H9 (cell line): ENCODE results near the gene TSPAN1. TPM values are rescaled to one million over a fixed set of nuclear protein-coding genes. Genes with fewer than 3 reads are reported as not detected.

Source experiments
- DNase-seq: peaks from one replicate; pipeline ENCODE4 v3.0.0-alpha.2; 2017
- H2AFZ ChIP-seq: one replicate; pipeline ENCODE4 v1.6.1; 2013; ENCODE audit warnings: mild to moderate bottlenecking, low read length, control low read depth, moderate library complexity
- H2AK5ac ChIP-seq: 2 replicates; pipeline ENCODE4 v1.6.1; 2013; ENCODE audit warnings: low read length, control low read depth, mixed read lengths; ENCODE audit not compliant: insufficient read length
- H2BK120ac ChIP-seq: one replicate; pipeline ENCODE4 v1.6.1; 2013; ENCODE audit warnings: low read depth, mild to moderate bottlenecking, low read length, control low read depth, inconsistent platforms; ENCODE audit not compliant: poor library complexity, severe bottlenecking
- H2BK12ac ChIP-seq: 2 replicates; pipeline ENCODE4 v1.6.1; 2013; ENCODE audit warnings: low read length, control low read depth, mixed read lengths, low read depth; ENCODE audit not compliant: insufficient read length
- H2BK15ac ChIP-seq: 2 replicates; pipeline ENCODE4 v1.6.1; 2013; ENCODE audit warnings: low read depth, low read length, control low read depth
- H2BK20ac ChIP-seq: one replicate; pipeline ENCODE4 v1.6.1; 2013; ENCODE audit warnings: low read depth, mild to moderate bottlenecking, low read length, control low read depth, inconsistent platforms; ENCODE audit not compliant: poor library complexity, severe bottlenecking
- H2BK5ac ChIP-seq: 2 replicates; pipeline ENCODE4 v1.6.1; 2013; ENCODE audit warnings: low read length, control low read depth, mixed read lengths; ENCODE audit not compliant: insufficient read length
- H3K14ac ChIP-seq: 2 replicates; pipeline ENCODE4 v1.6.1; 2013; ENCODE audit warnings: low read length, control low read depth; ENCODE audit not compliant: insufficient read depth
- H3K18ac ChIP-seq: 2 replicates; pipeline ENCODE4 v1.6.1; 2013; ENCODE audit warnings: low read depth, mild to moderate bottlenecking, mixed read lengths, low read length, control low read depth; ENCODE audit not compliant: insufficient read length
- H3K23ac ChIP-seq: 2 replicates; pipeline ENCODE4 v1.6.1; 2013; ENCODE audit warnings: low read length, control low read depth, mixed read lengths, low read depth; ENCODE audit not compliant: insufficient read length
- H3K23me2 ChIP-seq: 2 replicates; pipeline ENCODE4 v1.6.1; 2013; ENCODE audit warnings: low read depth, mild to moderate bottlenecking, mixed read lengths, low read length, control low read depth; ENCODE audit not compliant: insufficient read length, poor library complexity, severe bottlenecking
- H3K27ac ChIP-seq: 2 replicates; pipeline ENCODE4 v1.5.1; 2013; ENCODE audit warnings: low read length, control low read depth, mixed read lengths, low read depth; ENCODE audit not compliant: insufficient read length
- H3K27me3 ChIP-seq: 2 replicates; pipeline ENCODE4 v1.6.1; 2013; ENCODE audit warnings: low read length, control low read depth, inconsistent platforms; ENCODE audit not compliant: insufficient read depth
- H3K4ac ChIP-seq: 2 replicates; pipeline ENCODE4 v1.6.1; 2013; ENCODE audit warnings: low read depth, mild to moderate bottlenecking, control low read depth, inconsistent platforms, low read length, moderate library complexity
- H3K4me1 ChIP-seq: 2 replicates; pipeline ENCODE4 v1.6.1; 2013; ENCODE audit warnings: low read length, control low read depth, inconsistent platforms; ENCODE audit not compliant: insufficient read depth
- H3K4me2 ChIP-seq: 2 replicates; pipeline ENCODE4 v1.6.1; 2013; ENCODE audit warnings: low read length, control low read depth, mixed read lengths; ENCODE audit not compliant: insufficient read length, insufficient read depth
- H3K56ac ChIP-seq: 2 replicates; pipeline ENCODE4 v1.6.1; 2013; ENCODE audit warnings: low read depth, mild to moderate bottlenecking, mixed read lengths, low read length, control low read depth; ENCODE audit not compliant: insufficient read length
- H3K79me1 ChIP-seq: 2 replicates; pipeline ENCODE4 v1.6.1; 2013; ENCODE audit warnings: low read depth, mild to moderate bottlenecking, moderate library complexity, low read length, control low read depth, inconsistent platforms; ENCODE audit not compliant: insufficient read depth, poor library complexity, severe bottlenecking
- H3K79me2 ChIP-seq: 2 replicates; pipeline ENCODE4 v1.6.1; 2013; ENCODE audit warnings: low read length, control low read depth, inconsistent platforms; ENCODE audit not compliant: insufficient read depth
- H3K9ac ChIP-seq: 2 replicates; pipeline ENCODE4 v1.6.1; 2013; ENCODE audit warnings: low read length, control low read depth, mixed read lengths; ENCODE audit not compliant: insufficient read length; ENCODE audit errors: extremely low read depth
- H3K9me3 ChIP-seq: one replicate; pipeline ENCODE4 v1.6.1; 2013; ENCODE audit warnings: low read depth, low read length, inconsistent platforms; ENCODE audit not compliant: control insufficient read depth
- H3T11ph ChIP-seq: one replicate; pipeline ENCODE4 v1.6.1; 2013; ENCODE audit warnings: mild to moderate bottlenecking, low read length, control low read depth, inconsistent platforms
- H4K20me1 ChIP-seq: one replicate; pipeline ENCODE4 v1.6.1; 2013; ENCODE audit not compliant: control insufficient read depth, insufficient read length, insufficient read depth
- H4K5ac ChIP-seq: 2 replicates; pipeline ENCODE4 v1.6.1; 2013; ENCODE audit warnings: low read depth, mild to moderate bottlenecking, mixed read lengths, low read length, control low read depth; ENCODE audit not compliant: insufficient read length
- H4K8ac ChIP-seq: replicated peaks from 2 replicates; pipeline ENCODE4 v1.6.1; 2013; ENCODE audit warnings: low read length, control low read depth, mixed read lengths, low read depth; ENCODE audit not compliant: insufficient read length
- H4K91ac ChIP-seq: 2 replicates; pipeline ENCODE4 v1.6.1; 2013; ENCODE audit warnings: low read depth, mild to moderate bottlenecking, moderate library complexity, mixed read lengths, low read length, control low read depth; ENCODE audit not compliant: insufficient read length
- H3K27ac Mint-ChIP-seq, 3 experiments: 2 replicates in 2 of 3; 3 replicates in 1 of 3; pipeline ENCODE4 v1.8.0; 2020 to 2021; ENCODE audit warnings: mixed read lengths in 3 of 3, mild to moderate bottlenecking in 1 of 3, moderate library complexity in 1 of 3
- H3K27me3 Mint-ChIP-seq: 2 replicates; pipeline ENCODE4 v1.8.0; 2021; ENCODE audit warnings: low read depth, mild to moderate bottlenecking, moderate library complexity, mixed read lengths
- H3K36me3 Mint-ChIP-seq, 3 experiments: 2 replicates in 2 of 3; 3 replicates in 1 of 3; pipeline ENCODE4 v1.8.0; 2020 to 2021; ENCODE audit warnings: low read depth in 3 of 3, mixed read lengths in 3 of 3; ENCODE audit not compliant: insufficient read depth in 1 of 3
- H3K4me1 Mint-ChIP-seq, 2 experiments: 2 replicates each; pipeline ENCODE4 v1.8.0; 2020; ENCODE audit warnings: mixed read lengths in 2 of 2
- H3K4me3 Mint-ChIP-seq, 2 experiments: 2 replicates in 1 of 2; 3 replicates in 1 of 2; pipeline ENCODE4 v1.8.0; 2020 to 2021; ENCODE audit warnings: mild to moderate bottlenecking in 2 of 2, mixed read lengths in 2 of 2, moderate library complexity in 1 of 2
- H3K9me3 Mint-ChIP-seq, 2 experiments: 2 replicates in 1 of 2; 3 replicates in 1 of 2; pipeline ENCODE4 v1.8.0; 2020; ENCODE audit warnings: mild to moderate bottlenecking in 2 of 2, mixed read lengths in 2 of 2, moderate library complexity in 1 of 2
- CTCF ChIP-seq: fragments of 200-600 bp; sonication (generic); conservative IDR thresholded peaks from 3 replicates; pipeline ENCODE4 v1.8.0; 2021; ENCODE audit warnings: antibody characterized with exemption, mild to moderate bottlenecking
- WGBS: extraction: QIAGEN DNeasy Blood & Tissue Kit; methylation state at CpG from one replicate; pipeline ENCODE4 v1.1.7; 2013; ENCODE audit warnings: missing lambda C conversion rate, low lambda C conversion rate, mixed read lengths; ENCODE audit not compliant: insufficient read length; ENCODE audit errors: extremely low coverage; 5-methylcytosine and 5-hydroxymethylcytosine counted together
- total RNA-seq: library from RNA; stranded (reverse); gene quantifications from 2 replicates; pipeline ENCODE4 v1.2.1, GENCODE V29; 2021

TSPAN1 gene
- total RNA-seq, 1 experiment from 2014 or later, result not detected

GRCh38 chr1:46205141-46205540 lies 30.3 kb downstream of the TSPAN1 start:
- Mint-ChIP-seq H3K36me3 (peaks cover 0 to 2% (median 2%) of the 10 kb centered on the region in 3 experiments; a peak in 3 of 7 replicates), H3K9me3 (no peaks in the 10 kb centered on the region), H3K27ac (no peak overlapping the region), H3K4me3 (peak overlapping the region in 1 of 2 experiments; percentile 46; a peak in 2 of 5 replicates), H3K4me1 (peaks cover 18 to 25% of the 10 kb centered on the region in 2 experiments), H3K27me3 (peaks cover 2% of the 10 kb centered on the region)
- no CpG with 5 or more reads among the region's 3 CpGs for WGBS
- H4K20me1 ChIP-seq, result no peaks in the 10 kb centered on the region
- H3K4me1 ChIP-seq, result no peaks in the 10 kb centered on the region
- no peaks in the 10 kb centered on the region for H3K79me2 ChIP-seq
- no peak for DNase-seq
- no peak overlapping the region for H2BK20ac ChIP-seq
- H3K27ac ChIP-seq, result no peak overlapping the region
- no peak overlapping the region for H2BK5ac ChIP-seq
- no peak overlapping the region for H3K4ac ChIP-seq
- H3K4me2 ChIP-seq, result no peak overlapping the region
- H3K23me2 ChIP-seq, result peaks cover 15% of the 10 kb centered on the region
- H2BK12ac ChIP-seq, result no peak overlapping the region
- H2AK5ac ChIP-seq, result no peak overlapping the region
- H3T11ph ChIP-seq, result no peak overlapping the region
- no peak overlapping the region for H3K56ac ChIP-seq
- no peak overlapping the region for H4K5ac ChIP-seq
- no peak overlapping the region for H3K23ac ChIP-seq
- no peaks in the 10 kb centered on the region for H3K9me3 ChIP-seq
- H3K27me3 ChIP-seq, result no peaks in the 10 kb centered on the region
- H4K8ac ChIP-seq, result no peak overlapping the region
- no peaks in the 10 kb centered on the region for H3K79me1 ChIP-seq
- no peak for TF ChIP-seq CTCF
- no peak overlapping the region for H2BK15ac ChIP-seq
- no peak overlapping the region for H3K14ac ChIP-seq
- no peak overlapping the region for H2AFZ ChIP-seq
- no peak overlapping the region for H4K91ac ChIP-seq
- no peak overlapping the region for H3K18ac ChIP-seq
- no peak overlapping the region for H2BK120ac ChIP-seq
- no peak overlapping the region for H3K9ac ChIP-seq
